SIG-M5 (cell line): ENCODE results near the gene MMP27.
"Not testable (repeated sequence)": the region's sequence is repeated elsewhere in the genome, so short reads cannot be mapped to it uniquely, and the experiment has no call there.

Experiments
- DNase-seq: peaks from one replicate; lab custom pipeline; 2025; lab: John Stamatoyannopoulos, UW

The MMP27 gene, protein sequence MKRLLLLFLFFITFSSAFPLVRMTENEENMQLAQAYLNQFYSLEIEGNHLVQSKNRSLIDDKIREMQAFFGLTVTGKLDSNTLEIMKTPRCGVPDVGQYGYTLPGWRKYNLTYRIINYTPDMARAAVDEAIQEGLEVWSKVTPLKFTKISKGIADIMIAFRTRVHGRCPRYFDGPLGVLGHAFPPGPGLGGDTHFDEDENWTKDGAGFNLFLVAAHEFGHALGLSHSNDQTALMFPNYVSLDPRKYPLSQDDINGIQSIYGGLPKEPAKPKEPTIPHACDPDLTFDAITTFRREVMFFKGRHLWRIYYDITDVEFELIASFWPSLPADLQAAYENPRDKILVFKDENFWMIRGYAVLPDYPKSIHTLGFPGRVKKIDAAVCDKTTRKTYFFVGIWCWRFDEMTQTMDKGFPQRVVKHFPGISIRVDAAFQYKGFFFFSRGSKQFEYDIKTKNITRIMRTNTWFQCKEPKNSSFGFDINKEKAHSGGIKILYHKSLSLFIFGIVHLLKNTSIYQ

DNA sequence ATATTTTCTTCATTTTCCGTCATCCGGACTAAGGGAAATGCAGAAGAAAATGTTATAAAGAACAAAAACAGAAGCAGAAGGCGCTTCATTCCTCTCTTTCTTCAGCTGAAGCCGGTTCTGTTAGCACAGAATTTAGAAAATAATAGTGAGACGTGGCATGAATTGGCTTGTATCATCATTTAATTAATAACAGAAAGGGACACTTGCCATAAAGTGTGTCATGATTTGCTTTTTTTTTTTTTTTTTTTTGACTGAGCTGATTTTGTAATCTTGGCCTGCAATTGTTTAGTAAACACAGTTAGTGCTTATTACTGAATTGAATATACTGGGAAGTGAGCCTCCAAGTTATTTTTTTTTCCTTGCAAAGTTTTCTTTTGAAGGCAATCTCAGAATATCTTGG lies at the start of gene MMP27:
MMP27 (minus strand) TSS at position 144 of the 400 bp plus-strand sequence; CDS start at position 89, 55 bp downstream.
- no peak for DNase-seq

DNA sequence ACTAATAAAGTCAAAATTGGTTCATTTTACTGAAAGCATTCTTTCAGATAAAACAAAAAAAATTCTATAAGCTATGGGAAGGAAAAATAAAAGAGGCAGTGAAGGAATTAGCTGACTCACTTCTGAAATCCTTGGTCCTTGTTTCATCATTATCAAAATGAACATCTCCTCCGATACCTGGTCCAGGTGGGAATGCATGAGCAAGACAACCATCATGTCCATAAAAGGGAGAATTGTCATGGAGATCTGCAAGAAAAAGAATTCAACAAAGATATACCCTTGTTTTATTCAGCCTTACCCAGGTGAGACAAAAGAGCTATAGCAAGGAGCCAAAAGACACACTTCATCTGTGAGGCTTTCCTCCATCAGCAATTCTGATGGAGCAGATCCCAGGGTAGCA lies 47.7 kb upstream of the MMP27 start:
- DNase-seq, result no peak

DNA sequence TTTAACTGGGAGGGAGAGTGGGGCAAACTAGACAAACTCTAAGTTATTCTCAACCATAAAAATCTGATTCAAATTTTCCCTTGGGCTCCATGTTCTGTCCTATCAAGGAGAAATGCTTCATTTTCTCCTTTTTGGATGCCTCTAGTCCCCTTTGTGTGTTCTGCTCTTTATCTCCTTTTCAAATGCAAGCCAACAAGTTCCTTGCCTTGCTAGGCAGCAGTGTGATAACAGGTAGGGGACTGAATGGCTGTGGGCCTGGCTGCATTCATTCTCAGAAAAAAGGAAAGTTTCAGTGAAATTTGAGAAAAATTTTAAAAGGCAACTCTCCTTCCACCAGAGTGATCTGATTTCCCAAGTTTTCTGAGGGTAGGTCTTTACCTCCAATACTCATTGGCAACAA lies 46.1 kb upstream of the MMP27 start:
- no peak for DNase-seq

DNA sequence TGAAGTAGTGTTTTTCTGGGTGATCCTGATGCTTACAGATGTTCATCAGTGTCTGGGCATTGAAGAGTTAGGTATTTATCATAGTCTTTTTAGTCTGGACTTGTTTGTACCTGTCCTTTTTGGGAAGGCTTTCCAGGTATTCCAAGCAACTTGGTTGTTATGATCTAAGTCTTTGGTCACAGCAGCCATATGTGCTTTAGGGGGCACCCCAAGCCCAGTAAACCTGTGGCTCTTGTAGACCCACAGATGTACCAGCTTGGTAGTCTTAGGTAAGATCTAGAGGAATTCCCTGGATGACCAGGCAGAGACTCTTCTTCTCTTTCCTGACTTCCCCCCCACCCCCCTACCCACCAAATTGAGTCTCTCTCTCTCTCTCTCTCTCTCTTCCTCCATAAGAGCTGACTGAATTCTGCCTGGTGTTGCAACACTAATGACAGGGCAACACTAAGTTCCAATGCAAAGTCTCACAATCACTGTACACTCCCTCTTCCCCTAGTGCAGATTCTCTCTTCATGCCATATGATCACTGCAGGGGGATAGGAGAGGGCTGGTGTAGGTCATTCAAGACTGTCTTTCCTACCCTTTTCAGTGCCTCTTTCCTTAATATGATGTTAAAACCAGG lies 43.6 kb upstream of the MMP27 start:
- DNase-seq, result no peak

DNA sequence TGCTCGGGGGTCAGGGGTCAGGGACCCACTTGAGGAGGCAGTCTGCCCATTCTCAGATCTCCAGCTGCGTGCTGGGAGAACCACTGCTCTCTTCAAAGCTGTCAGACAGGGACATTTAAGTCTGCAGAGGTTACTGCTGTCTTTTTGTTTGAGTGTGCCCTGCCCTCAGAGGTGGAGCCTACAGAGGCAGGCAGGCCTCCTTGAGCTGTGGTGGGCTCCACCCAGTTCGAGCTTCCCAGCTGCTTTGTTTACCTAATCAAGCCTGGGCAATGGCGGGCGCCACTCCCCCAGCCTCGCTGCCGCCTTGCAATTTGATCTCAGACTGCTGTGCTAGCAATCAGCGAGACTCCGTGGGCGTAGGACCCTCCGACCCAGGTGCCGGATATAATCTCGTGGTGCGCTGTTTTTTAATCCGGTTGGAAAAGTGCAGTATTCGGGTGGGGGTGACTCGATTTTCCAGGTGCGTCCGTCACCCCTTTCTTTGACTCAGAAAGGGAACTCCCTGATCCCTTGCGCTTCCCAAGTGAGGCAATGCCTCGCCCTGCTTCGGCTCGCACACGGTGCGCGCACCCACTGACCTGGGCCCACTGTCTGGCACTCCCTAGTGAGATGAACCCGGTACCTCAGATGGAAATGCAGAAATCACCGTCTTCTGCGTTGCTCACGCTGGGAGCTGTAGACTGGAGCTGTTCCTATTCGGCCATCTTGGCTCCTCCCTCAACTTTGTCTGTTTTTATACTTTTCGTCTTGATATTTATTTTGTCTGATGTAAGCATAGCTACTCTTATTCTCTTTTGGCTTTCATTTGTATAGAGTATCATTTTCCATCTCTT lies 41.4 kb upstream of the MMP27 start:
- not testable (repeated sequence) for DNase-seq

DNA sequence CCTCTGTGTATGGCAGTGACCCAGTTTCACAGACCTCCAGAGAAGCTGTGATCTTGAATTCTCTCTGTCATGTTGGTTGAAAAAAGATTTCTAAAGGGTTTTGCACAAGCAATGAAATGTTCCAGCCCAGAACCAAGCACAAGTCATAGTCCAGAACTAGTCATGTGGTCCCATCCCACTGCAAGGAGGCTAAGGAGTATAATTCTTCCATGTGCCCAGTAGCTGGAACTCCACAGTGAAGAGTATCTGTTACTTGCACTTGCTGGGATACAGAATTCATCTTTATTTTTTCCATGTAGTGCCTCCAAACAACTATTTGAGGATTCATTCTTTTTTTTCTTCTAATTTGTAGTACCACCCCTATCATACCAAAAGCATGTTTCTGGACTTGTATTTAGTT lies 29.1 kb upstream of the MMP27 start:
- no peak for DNase-seq

DNA sequence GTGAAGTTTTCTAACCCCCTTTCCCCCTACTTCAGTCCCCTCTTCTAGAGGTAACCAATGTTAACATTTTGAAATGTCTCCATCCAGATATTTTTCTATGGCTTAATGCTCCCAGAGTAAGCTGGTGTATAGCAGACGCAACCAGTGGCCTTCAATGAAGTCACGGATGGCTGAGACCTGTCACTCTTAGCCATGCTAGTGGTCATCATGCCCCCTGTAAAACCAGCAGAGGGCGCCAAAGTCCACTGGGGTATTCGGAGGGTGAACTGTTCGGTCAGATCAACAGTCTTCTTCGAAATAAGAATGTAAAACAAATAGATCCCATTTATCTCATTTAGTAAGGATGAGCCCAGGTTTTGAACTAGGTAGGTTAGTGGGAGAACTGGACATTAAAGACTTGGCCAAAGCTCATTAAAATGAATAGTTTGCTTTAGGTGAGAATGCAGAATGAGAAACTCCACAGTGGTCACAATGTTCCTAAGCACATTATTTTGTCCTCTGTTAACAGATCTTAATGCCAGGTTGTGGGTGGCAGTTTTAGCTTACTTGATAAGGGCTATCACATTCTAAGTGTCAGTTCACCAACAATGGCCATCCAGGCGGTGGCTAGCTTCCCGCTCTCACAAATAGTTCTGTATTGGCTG lies 27.8 kb upstream of the MMP27 start:
- no peak for DNase-seq

DNA sequence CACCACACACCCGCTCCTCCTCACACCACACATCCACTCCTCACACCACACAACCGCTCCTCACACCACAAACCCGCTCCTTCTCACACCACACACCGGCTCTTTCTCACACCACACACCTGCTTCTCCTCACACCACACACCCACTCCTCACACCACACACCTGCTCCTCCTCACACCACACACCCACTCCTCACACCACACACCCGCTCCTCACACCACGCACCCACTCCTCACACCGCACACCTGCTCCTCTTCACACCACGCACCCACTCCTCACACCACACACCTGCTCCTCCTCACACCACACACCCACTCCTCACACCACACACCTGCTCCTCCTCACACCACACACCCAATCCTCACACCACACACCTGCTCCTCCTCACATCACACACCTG lies 25.4 kb upstream of the MMP27 start:
- not testable (repeated sequence) for DNase-seq

DNA sequence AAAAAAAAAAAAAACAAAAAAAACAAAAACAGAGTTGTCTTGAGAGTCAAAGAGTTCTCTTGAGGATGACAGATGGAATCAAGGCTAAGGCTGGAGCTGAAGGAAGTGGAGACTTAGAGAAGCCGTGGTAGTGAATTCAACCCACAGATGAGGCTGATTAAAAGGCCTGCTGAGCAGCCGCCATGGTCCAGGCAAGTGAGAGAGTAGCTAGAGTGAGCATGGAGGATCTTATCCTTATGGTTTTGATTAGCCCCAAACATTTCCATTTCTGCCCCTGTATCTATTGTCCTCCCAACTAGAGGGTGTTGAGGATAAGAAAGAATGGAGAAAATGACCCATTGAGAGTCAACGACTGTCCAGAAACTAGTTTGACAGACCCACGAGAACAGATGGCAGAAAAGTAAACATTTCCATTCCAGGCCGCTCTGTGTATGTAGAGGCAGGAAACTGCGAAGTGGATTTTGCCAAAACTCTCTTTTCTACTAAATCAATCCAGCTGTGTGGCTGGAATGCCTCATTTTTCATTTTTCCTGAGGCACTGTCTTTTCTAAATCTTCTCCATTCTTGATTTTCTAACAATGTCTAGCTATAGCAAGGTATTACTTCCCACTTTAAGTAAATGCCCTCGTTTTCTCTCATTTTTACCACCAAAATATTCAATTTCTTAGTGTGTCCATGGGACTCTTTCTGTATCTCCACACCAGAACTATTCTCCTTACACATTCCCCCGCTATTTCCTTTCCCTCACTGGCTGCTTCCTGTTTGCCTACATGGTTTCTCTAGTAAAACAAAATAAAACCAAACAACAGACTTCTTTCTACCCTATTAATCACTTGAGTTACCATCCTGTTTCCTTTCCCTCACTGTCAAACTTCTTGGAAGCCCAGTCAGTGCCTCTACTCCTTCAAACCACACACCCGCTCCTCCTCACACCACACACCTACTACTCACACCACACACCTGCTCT lies 24.6 kb upstream of the MMP27 start:
- no peak for DNase-seq

DNA sequence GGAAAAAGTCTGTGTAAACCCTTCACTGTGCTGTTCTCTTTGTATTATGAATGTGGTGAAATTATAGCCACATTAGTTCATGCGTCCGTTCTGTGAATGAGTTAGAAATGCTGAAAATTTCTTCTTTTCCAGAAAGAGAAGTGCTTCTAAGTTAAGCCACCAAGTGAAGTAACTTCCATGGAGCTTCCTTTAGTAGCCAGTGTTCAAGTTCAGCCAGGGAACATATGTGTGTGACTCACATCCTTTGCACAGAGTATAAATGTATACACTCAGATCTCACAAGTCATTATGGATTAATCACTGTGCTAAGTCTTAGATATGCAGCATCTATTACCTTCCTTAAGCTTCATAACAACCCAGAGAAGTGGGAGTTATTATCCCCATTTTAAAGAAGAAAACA lies 22.3 kb upstream of the MMP27 start:
- no peak for DNase-seq

DNA sequence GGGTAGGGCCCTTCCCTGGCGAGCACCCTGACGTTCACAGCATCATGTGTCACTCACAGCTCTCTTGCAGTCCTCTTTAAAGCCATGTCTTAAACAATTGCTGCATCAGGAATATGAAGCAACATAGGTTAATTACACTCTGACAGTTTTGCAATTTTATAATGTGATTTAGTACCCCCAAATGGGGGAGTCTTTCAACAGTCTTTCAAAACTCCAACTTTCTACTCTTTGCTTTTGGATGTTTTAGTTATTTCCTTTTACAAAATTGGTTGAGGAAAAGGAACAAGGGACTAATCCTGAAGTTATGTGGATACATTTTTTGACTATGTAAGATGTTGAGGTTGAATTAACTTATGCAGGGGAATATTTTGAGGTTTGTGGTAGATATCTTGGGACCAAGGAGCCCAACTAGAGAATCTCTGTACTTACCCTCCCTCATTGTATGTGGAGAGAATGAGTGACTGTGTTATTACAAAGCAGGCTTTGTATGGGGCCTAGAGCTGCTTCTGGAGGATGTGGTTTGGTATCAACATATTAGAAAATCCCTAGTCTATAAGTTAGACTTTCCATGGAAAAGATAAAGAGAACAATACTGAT lies 19.4 kb upstream of the MMP27 start, which contains the start of gene MMP8:
MMP8 (minus strand) TSS at position 51 of the 597 bp plus-strand sequence. CDS start 99 bp downstream, outside the sequence.
- DNase-seq, result no peak

DNA sequence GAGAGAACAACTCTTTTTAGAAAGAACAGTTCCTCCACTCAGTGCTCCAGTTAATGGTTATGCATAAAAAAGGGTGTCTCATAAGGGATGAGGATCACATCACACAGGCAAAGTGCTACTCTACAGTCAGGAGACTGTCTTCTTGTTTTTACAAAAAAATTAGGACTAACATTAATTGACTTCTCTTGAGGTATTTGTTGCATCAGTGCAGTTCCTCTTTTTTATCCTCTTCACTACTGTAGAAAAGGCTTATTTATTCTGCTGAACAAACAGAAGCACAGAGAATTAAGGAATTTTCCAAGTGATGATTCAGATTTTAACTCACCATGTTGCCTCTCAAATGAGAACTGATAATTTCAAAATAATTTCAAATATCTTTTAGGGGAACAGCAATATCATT lies 17.3 kb upstream of the MMP27 start:
- DNase-seq, result no peak

DNA sequence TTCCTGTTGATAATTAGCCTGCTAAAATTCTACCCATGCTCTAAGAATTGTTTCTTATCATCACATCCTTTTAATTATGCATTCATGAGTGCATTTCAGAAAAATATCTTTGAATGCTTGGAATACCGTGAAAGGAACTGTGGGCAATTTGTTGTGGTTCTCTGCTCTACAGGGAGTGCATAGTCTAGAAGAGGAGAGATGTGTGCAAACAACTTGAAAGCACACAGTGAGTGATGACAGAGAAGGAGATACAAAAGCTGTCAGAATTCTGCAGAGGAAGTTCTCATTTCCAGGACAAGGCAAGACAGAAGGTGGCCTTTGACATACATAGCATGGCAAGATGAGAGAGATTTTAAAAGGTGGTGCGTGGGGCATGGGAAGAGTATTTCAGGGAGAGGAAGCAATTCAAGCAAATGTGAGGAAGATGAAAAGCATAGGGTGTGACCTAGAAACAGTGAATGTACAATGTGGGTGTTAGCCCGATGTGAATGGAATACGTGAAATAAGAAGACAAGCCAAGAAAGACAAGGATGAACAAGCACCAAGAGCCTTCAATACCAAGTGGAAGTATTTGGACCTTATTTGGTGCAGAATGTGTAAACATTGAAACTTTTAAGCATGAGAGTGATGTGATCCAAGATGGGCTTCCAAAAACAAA lies 14.2 kb upstream of the MMP27 start:
- DNase-seq, result no peak

DNA sequence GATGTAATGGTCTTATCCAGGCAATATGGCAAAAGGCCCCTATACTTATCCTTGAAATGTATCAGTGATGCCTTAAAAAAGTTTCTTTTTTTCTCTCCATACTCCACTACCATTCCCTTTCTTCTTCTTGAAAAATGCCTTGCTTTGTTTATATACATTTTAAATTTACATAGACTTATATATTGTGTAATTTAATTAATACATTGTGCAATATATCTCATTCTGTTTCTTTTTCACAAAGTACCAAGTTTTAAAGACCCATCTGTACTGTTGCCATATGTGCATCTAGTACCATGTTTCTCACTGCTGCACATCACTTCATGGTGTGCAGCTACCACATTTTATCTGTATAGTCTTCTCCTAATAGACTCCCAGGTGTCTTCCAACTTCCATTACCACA lies 11.7 kb upstream of the MMP27 start:
- DNase-seq, result no peak

DNA sequence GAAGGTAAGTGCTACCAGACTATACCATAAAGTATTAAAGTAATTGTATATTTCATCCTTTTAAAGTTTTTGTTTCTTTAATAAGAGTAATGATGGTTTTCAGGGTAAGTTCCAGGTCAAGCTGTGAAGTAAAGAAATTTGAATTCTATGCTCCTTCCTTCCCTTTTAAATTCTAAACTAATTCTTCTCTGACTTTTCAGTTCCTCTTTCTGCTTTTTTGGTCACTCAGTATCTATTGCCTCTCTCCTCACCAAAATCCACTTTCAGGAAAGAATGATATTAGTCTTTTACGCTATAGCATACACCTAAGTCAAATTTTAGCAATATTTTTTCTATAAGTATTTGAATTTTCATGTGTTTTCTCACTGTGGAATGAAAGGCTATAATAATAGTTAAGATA lies 11.0 kb upstream of the MMP27 start:
- DNase-seq, result no peak

DNA sequence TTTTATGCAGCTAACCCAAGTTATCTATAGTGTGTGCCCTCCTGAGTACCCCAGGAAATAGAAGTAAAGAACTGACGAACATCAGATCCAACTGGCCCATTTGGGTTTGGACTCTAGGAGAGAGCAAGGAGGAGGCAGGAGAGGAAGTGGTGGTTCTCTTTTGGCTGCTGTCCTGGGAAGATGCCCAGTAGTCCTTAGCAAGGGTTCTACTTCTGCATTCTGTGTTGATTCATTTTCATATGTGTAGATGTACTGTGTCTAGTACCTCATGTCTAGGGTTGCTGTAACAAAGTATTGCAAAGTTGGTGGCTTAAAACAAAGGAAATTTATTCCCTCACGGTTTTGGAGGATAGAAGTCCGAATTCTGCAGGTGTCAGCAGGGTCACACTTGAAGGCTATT lies 6.6 kb upstream of the MMP27 start:
- DNase-seq, result no peak

DNA sequence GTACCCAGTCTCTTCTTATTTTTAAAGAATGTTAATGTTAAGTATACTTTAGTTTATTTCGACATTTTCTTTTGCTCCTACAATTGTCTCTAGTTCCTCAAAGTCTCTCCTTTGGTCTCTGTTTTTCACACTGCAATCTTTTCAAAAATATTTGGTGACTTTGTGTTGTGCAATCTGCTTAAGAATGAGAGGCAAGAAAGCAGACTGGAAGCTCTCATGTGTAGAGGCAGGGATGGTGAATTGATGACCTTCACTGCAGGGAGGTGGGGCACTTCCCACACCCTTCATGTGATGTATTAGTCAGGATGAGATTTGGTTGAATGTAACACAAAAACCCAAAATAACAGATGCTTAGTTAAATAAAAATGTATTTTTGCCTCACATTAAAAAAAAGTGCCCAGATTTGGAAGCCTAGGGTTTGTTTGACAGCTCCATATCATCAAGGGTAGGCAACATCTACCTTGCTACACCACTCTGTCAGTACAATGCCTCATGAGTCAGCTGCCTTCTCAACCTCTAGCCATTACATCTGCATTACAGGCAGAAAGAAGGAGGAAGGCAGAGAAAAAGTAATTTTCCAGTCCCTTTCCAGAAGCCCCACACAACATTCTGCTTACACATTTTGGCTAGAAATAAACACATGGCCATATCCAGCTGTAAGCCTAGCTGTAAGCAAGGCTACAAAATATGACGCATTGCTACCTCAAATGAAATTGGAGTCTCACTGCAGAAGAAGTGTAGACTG lies 3.8 kb upstream of the MMP27 start:
- DNase-seq, result no peak

DNA sequence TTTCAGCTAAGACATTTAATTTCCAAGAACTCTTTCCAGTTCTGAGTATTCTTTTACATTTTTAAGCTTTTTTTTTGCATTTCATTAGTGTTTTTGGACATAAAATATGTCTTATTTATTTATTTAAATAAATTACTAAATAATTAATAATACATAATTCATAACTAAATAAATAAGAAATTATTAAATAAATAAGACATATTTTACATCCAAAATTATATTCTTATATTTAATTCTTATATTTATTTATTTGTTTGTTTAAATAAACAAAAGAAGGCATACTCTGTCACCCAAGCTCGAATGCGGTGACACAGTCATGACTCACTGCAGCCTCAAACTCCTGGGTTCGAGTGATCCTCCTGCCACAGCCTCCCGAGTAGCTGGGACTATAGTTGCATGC lies 3.1 kb upstream of the MMP27 start:
- DNase-seq, result no peak

DNA sequence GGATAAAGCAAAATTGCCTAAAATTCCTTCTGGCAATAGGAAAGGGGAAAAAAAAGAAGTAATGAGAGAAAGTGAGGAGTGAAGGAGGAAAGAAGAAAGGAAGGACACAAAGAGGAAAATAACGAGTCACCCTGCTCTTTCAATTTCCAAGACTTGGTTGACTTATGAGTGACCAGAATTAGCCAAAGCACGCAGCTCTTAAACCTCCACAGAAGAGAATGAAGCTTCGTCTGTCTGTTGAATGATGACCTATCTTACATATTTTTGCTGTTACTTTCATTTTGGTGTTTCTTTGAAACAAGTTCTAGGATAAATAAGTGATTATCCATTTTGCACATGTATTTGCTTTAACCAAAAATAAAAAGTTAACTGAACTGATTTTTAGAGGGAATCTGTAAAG lies 728 bp downstream of the MMP27 start:
- no peak for DNase-seq
